Activated CD4-positive, CD25-positive, alpha-beta regulatory T cell treated with anti-CD3 and anti-CD28 coated beads, Interleukin-2, amount 50 U/mL, for 72 hours (primary cell): Measurements from ENCODE around the gene KHNYN.
"Not testable (repeated sequence)": the region's sequence is repeated elsewhere in the genome, so short reads cannot be mapped to it uniquely, and the experiment has no call there.

ENCODE experiments used
- DNase-seq: peaks from one replicate; pipeline ENCODE4 v3.0.0; 2021

The KHNYN gene

GRCh38 chr14:24439257-24439656 is 9.5 kb downstream of the KHNYN start:
- no peak for DNase-seq

- no peak for DNase-seq
These were observed 10.3 kb downstream of the KHNYN start for GRCh38 chr14:24439830-24440605.

- no peak for DNase-seq
These were observed 11.0 kb downstream of the KHNYN start for GRCh38 chr14:24440606-24441399.

DNA sequence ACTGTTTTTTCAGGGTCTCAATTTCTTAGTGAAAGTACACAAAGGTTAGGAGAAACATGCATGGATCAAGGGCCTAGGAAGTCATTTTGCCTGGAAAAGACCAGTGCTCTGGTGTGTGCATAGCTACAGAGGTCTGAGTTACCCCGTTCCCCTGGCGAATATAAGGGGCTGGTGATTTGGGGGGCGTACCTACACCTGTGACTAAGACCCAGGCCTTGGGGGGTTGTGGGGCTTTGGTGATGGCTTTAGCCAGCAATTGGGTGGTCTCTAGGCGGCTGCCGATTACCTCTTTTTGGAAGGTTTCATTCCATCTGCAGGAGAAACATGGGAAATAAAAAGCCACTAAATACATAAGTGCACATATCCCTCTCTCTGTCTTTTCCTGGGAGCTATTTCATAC is 11.7 kb downstream of the KHNYN start:
- no peak for DNase-seq

DNA sequence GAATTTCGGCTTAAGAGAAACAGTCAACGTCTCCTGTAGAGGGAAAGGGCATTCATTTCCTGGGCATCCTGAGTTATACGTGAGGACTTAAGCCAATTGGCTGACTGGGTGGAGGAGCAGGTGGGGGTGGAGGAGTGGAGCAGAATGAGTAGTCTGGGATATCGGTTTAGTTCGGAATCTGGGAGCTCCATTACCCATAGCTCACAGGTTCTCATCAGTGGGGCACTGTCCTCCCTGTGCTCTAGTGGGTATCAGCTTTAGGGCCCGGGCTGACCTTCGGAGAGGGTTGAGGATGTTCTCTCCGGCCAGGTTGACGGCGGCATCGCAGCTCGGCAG is 12.1 kb downstream of the KHNYN start:
- DNase-seq, result no peak

GRCh38 chr14:24442240-24443052 is 12.7 kb downstream of the KHNYN start, which contains the start of gene SDR39U1:
Gene SDR39U1, minus strand, starts transcription at chr14:24442776. Its CDS starts 7 bp downstream, at chr14:24442769.
- DNase-seq, result peak; percentile 92

- DNase-seq, result no peak
These were observed 13.4 kb downstream of the KHNYN start for GRCh38 chr14:24443053-24443665.

DNA sequence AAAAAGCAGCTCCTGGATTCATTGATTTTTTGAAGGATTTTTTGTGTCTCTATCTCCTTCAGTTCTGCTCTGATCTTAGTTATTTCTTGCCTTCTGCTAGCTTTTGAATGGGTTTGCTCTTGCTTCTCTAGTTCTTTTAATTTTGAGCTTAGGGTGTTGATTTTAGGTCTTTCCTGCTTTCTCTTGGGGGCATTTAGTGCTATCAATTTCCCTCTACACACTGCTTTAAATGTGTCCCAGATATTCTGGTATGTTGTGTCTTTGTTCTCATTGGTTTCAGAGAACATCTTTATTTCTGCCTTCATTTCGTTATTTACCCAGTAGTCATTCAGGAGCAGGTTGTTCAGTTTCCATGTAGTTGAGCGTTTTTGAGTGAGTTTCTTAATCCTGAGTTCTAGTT is 21.1 kb downstream of the KHNYN start:
- not testable (repeated sequence) for DNase-seq

DNA sequence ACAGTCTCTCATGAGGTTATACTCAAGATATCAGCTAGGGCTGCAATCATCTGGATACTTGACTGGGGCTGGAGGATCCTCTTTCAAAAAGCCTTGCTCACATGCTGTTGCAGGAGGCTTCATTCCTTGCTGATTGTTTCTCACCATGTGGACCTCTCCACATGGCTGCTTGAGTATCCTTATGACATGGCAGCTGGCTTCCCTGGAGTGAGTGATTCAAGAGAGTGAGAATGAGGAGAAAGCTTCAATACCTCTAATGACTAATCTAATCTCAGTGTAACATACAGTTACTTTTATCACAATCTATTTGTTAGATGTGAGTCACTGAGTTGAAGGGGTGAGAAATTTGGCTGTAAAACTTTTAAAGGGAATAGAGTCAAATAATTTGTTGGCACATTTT is 27.2 kb downstream of the KHNYN start:
- no peak for DNase-seq

- no peak for DNase-seq
These were observed 29.0 kb downstream of the KHNYN start for GRCh38 chr14:24458736-24459135.

DNA sequence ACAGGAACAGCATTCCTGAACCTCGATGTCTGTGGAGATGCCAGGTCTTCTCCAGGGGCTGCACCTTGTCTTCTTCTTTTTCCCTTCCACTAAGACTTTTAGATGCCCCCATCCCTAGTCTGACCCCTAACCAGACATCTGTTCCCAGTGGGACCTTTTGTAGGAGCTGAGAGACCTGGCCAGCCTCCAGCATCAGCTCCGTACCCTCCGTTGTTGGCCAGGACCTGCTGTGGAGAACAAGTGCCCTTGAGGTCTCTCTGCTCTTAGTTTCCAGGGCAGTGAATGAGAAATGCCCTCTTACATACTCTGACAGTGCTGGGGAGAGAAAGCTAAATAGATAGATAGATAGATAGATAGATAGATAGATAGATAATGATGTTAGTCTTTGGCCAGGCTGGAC is 29.6 kb downstream of the KHNYN start:
- DNase-seq, result no peak

DNA sequence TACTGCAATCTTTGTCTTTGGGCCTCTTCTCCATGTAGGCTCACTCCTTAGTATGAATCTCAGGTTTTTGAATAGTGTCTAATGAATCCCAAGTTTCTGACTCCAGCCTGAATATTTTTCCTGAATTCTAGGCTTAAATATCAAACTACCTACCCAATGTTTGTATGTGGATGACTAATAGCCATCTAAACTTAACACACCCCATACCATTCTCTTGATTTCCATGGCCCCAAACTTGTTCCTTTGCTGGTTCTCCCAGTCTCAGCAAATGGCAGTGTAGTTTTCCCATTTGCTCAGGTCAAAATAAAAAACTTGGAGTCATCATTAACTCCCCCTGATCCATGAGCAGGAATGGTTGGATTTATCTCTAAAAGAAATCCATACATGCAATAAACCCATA is 31.6 kb downstream of the KHNYN start:
- DNase-seq, result no peak

- DNase-seq, result no peak
These were observed 33.5 kb downstream of the KHNYN start for GRCh38 chr14:24463017-24463883.

DNA sequence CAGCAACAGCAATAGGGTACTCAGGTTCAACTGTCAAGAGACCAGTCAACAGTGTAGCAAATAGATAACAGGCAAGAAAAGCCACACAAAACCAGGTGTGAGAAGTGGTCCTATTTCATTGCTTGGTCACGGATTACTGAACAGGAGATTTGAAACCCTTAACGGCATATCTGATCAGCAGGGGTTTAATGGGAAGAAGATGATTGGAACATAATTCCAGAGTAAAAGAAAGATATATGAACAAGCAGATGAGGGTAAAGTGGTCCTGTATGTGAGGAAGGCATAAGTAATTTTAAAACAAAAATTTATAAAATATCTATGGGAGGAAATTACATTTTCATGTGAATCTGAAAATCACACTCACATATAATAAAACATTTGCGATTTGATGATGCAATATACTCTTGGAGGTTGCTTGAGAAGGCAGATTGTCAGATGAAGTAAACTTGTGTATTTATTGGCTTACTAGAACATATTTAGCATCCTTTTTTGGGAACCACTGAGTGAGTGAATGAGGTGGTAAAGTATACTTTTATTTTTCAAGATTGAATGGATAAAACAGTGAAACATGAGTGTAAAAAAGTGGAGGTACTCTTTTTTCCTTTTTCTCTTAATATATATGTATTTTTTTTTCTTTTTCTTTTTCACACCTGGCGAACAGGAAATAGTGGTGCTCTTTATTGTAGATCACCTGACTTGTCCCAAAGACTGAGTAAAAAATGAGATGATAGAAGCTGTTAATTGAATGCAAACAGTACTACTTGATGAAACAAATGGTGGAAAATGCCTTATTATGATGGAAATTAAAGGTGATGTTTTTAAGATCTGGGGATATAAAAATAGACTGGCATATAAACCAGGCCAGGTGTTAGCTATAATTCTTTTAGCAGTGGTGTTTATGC is 34.4 kb downstream of the KHNYN start:
- no peak for DNase-seq

- DNase-seq, result no peak
These were observed 35.6 kb downstream of the KHNYN start for GRCh38 chr14:24465368-24465767.

DNA sequence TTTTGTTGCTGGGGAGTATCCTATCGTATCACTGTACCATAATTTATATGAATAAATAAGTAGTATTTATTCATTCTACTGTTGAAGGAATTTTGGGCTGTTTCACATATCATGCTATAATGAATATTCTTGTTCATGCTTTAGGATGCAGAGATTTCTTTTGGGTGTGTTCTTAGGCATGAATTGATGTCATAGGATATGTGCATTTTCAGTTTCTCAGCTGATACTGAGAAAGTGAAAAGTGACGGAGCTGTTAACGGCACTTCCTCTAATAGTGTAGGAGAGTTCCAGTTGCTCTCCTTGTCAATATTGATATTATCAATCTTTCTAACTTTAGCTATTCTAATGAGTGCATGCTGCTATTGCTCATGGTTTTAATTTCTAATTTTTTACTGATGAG is 36.1 kb downstream of the KHNYN start:
- no peak for DNase-seq

DNA sequence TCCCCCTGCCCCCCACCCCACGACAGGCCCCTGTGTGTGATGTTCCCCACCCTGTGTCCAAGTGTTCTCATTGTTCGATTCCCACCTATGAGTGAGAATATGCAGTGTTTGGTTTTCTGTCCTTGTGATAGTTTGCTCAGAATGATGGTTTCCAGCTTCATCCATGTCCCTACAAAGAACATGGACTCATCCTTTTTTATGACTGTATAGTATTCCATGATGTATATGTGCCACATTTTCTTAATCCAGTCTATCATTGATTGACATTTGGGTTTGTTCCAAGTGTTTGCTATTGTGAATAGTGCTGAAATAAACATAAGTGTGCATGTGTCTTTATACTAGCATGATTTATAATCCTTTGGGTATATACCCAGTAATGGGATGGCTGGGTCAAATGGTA is 40.7 kb downstream of the KHNYN start:
- not testable (repeated sequence) for DNase-seq

GRCh38 chr14:24473211-24473610 is 43.5 kb downstream of the KHNYN start:
- no peak for DNase-seq

DNA sequence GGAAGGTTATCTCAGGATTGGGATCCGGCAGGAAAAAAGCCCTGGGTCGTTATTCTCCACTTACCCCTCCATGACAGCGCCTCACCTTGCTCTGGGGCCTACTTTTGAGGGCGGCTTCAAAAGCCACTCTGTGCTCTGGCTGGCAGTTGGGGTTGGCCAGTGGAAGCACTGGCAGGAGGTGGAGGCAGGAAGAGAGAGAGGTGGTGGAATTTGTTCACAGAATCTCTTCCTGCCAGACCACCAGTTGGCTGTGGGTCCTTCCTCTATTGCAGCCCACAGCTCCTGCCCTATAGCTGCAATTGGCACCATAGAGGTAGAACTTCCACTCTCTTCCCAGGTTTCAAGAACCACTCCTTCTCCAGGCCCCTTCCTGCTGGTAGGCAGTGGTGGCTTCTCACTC is 45.5 kb downstream of the KHNYN start:
- no peak for DNase-seq

DNA sequence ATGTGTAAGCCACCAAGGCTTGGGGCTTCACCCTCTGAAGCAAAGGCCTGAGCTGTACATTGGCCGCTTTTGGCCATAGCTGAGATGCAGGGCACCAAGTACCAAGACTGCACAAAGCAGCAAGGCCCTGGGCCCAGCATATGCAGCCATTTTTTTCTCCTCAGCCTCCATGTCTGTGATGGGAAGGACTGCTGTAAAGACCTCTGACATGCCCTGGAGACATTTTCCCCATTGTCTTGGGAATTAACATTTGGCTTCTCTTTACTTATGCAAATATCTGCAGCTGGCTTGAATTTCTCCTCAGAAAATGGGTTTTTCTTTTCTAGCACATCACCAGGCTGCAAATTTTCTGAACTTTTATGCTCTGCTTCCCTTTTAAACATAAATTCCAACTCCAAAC is 50.2 kb downstream of the KHNYN start:
- DNase-seq, result not testable (repeated sequence)
